Measurements from ENCODE around the gene MYOM1.

MYOM1 gene

GRCh38 chr18:3175195-3175758, 44.5 kb downstream of the MYOM1 start:
- no peak overlapping the region for H3K4me3 ChIP-seq (ENCODE audit: low read length)
- no peaks in the 10 kb centered on the region for H3K36me3 ChIP-seq (ENCODE audit: control insufficient read depth, insufficient read depth, low read length)
- no peak overlapping the region for H2BK15ac ChIP-seq (replicated peaks; ENCODE audit: low read depth)
- H3K27me3 ChIP-seq (ENCODE audit: insufficient read depth, low read length, poor library complexity), result no peaks in the 10 kb centered on the region
- H3K56ac ChIP-seq (ENCODE audit: low read length), result no peak overlapping the region
- H3K4me2 ChIP-seq (ENCODE audit: low read length), result no peak overlapping the region
- no peak overlapping the region for H2BK120ac ChIP-seq (ENCODE audit: low read depth, low read length)
- no peak overlapping the region for H2BK5ac ChIP-seq (ENCODE audit: low read length)
- H3K27ac ChIP-seq (ENCODE audit: low read depth, low read length), result no peak overlapping the region
- H3K79me1 ChIP-seq (ENCODE audit: low read length), result no peaks in the 10 kb centered on the region
- DNase-seq, result no peak
- H4K5ac ChIP-seq (ENCODE audit: low read length), result no peak overlapping the region
- H4K8ac ChIP-seq (ENCODE audit: low read depth, low read length), result no peak overlapping the region
- H3K4me1 ChIP-seq (ENCODE audit: control insufficient read depth, low read depth, low read length), result peaks cover 3% of the 10 kb centered on the region
- no peak overlapping the region for H3K9ac ChIP-seq (ENCODE audit: low read length)
- no peak overlapping the region for H3K18ac ChIP-seq (ENCODE audit: low read length)
- no peak overlapping the region for H3K4ac ChIP-seq (ENCODE audit: low read depth, low read length)
- no peak overlapping the region for H2AK5ac ChIP-seq (ENCODE audit: low read length)
- H3K23ac ChIP-seq (ENCODE audit: low read length), result no peak overlapping the region
- no CpG with 5 or more reads among the region's 2 CpGs for WGBS (ENCODE audit: extremely low coverage, insufficient coverage, low lambda C conversion rate)
- no peaks in the 10 kb centered on the region for H3K79me2 ChIP-seq (ENCODE audit: control insufficient read depth, insufficient read depth, low read length)

- Histone ChIP-seq H3K79me2 (ENCODE audit: control insufficient read depth, insufficient read depth, low read length) (no peaks in the 10 kb centered on the region), H3K4ac (ENCODE audit: low read depth, low read length) (no peak overlapping the region), H2BK120ac (ENCODE audit: low read depth, low read length) (no peak overlapping the region), H3K9ac (ENCODE audit: low read length) (no peak overlapping the region), H3K18ac (ENCODE audit: low read length) (no peak overlapping the region), H2AK5ac (ENCODE audit: low read length) (no peak overlapping the region), H3K23ac (ENCODE audit: low read length) (no peak overlapping the region), H3K79me1 (ENCODE audit: low read length) (no peaks in the 10 kb centered on the region), H3K27ac (ENCODE audit: low read depth, low read length) (no peak overlapping the region), H3K27me3 (ENCODE audit: insufficient read depth, low read length, poor library complexity) (no peaks in the 10 kb centered on the region), H3K36me3 (ENCODE audit: control insufficient read depth, insufficient read depth, low read length) (no peaks in the 10 kb centered on the region), H3K56ac (ENCODE audit: low read length) (no peak overlapping the region), H2BK5ac (ENCODE audit: low read length) (no peak overlapping the region), H3K4me3 (ENCODE audit: low read length) (no peak overlapping the region), H3K4me1 (ENCODE audit: control insufficient read depth, low read depth, low read length) (no peaks in the 10 kb centered on the region), H3K4me2 (ENCODE audit: low read length) (no peak overlapping the region), H4K5ac (ENCODE audit: low read length) (no peak overlapping the region), H4K8ac (ENCODE audit: low read depth, low read length) (no peak overlapping the region), H2BK15ac (replicated peaks; ENCODE audit: low read depth) (no peak overlapping the region)
- no CpG with 5 or more reads among the region's 3 CpGs for WGBS (ENCODE audit: extremely low coverage, insufficient coverage, low lambda C conversion rate)
- no peak for DNase-seq
Measured at GRCh38 chr18:3172097-3172496, 47.7 kb downstream of the MYOM1 start.

GRCh38 chr18:3171631-3172030, 48.1 kb downstream of the MYOM1 start:
- no peak overlapping the region for H3K4ac ChIP-seq (ENCODE audit: low read depth, low read length)
- no peak for DNase-seq

GRCh38 chr18:3170441-3171161, 49.2 kb downstream of the MYOM1 start:
- Histone ChIP-seq H3K79me1 (ENCODE audit: low read length) (no peaks in the 10 kb centered on the region), H4K8ac (ENCODE audit: low read depth, low read length) (no peak overlapping the region), H2BK15ac (replicated peaks; ENCODE audit: low read depth) (no peak overlapping the region), H3K4me3 (ENCODE audit: low read length) (no peak overlapping the region), H2BK120ac (ENCODE audit: low read depth, low read length) (no peak overlapping the region), H3K4ac (ENCODE audit: low read depth, low read length) (no peak overlapping the region), H3K36me3 (ENCODE audit: control insufficient read depth, insufficient read depth, low read length) (no peaks in the 10 kb centered on the region), H2BK5ac (ENCODE audit: low read length) (no peak overlapping the region), H3K4me2 (ENCODE audit: low read length) (no peak overlapping the region), H2AK5ac (ENCODE audit: low read length) (no peak overlapping the region), H3K18ac (ENCODE audit: low read length) (no peak overlapping the region), H3K9ac (ENCODE audit: low read length) (no peak overlapping the region), H3K27me3 (ENCODE audit: insufficient read depth, low read length, poor library complexity) (no peaks in the 10 kb centered on the region), H3K56ac (ENCODE audit: low read length) (no peak overlapping the region), H3K79me2 (ENCODE audit: control insufficient read depth, insufficient read depth, low read length) (no peaks in the 10 kb centered on the region), H3K23ac (ENCODE audit: low read length) (no peak overlapping the region), H3K27ac (ENCODE audit: low read depth, low read length) (no peak overlapping the region), H3K4me1 (ENCODE audit: control insufficient read depth, low read depth, low read length) (no peaks in the 10 kb centered on the region), H4K5ac (ENCODE audit: low read length) (no peak overlapping the region)
- no CpG with 5 or more reads among the region's 6 CpGs for WGBS (ENCODE audit: extremely low coverage, insufficient coverage, low lambda C conversion rate)
- DNase-seq, result no peak

More at GRCh38 chr18:3171631-3172030, 48.1 kb downstream of the MYOM1 start:
- Histone ChIP-seq H3K27ac (ENCODE audit: low read depth, low read length) (no peak overlapping the region), H3K18ac (ENCODE audit: low read length) (no peak overlapping the region), H3K9ac (ENCODE audit: low read length) (no peak overlapping the region), H3K36me3 (ENCODE audit: control insufficient read depth, insufficient read depth, low read length) (no peaks in the 10 kb centered on the region), H2BK120ac (ENCODE audit: low read depth, low read length) (no peak overlapping the region), H3K56ac (ENCODE audit: low read length) (no peak overlapping the region), H3K23ac (ENCODE audit: low read length) (no peak overlapping the region), H3K4me3 (ENCODE audit: low read length) (no peak overlapping the region), H3K27me3 (ENCODE audit: insufficient read depth, low read length, poor library complexity) (no peaks in the 10 kb centered on the region), H2AK5ac (ENCODE audit: low read length) (no peak overlapping the region), H4K5ac (ENCODE audit: low read length) (no peak overlapping the region), H4K8ac (ENCODE audit: low read depth, low read length) (no peak overlapping the region), H2BK5ac (ENCODE audit: low read length) (no peak overlapping the region), H3K79me1 (ENCODE audit: low read length) (no peaks in the 10 kb centered on the region), H3K4me2 (ENCODE audit: low read length) (no peak overlapping the region), H2BK15ac (replicated peaks; ENCODE audit: low read depth) (no peak overlapping the region), H3K79me2 (ENCODE audit: control insufficient read depth, insufficient read depth, low read length) (no peaks in the 10 kb centered on the region), H3K4me1 (ENCODE audit: control insufficient read depth, low read depth, low read length) (no peaks in the 10 kb centered on the region)
- no CpG with 5 or more reads among the region's 4 CpGs for WGBS (ENCODE audit: extremely low coverage, insufficient coverage, low lambda C conversion rate)

- Histone ChIP-seq H2AK5ac (ENCODE audit: low read length) (no peak overlapping the region), H3K9ac (ENCODE audit: low read length) (no peak overlapping the region), H4K8ac (ENCODE audit: low read depth, low read length) (no peak overlapping the region), H3K4me2 (ENCODE audit: low read length) (no peak overlapping the region), H3K56ac (ENCODE audit: low read length) (no peak overlapping the region), H2BK120ac (ENCODE audit: low read depth, low read length) (no peak overlapping the region), H3K4me1 (ENCODE audit: control insufficient read depth, low read depth, low read length) (no peaks in the 10 kb centered on the region), H3K36me3 (ENCODE audit: control insufficient read depth, insufficient read depth, low read length) (no peaks in the 10 kb centered on the region), H3K79me1 (ENCODE audit: low read length) (no peaks in the 10 kb centered on the region), H3K79me2 (ENCODE audit: control insufficient read depth, insufficient read depth, low read length) (no peaks in the 10 kb centered on the region), H3K27ac (ENCODE audit: low read depth, low read length) (no peak overlapping the region), H3K4me3 (ENCODE audit: low read length) (no peak overlapping the region), H3K4ac (ENCODE audit: low read depth, low read length) (no peak overlapping the region), H2BK15ac (replicated peaks; ENCODE audit: low read depth) (no peak overlapping the region), H2BK5ac (ENCODE audit: low read length) (no peak overlapping the region), H4K5ac (ENCODE audit: low read length) (no peak overlapping the region), H3K18ac (ENCODE audit: low read length) (no peak overlapping the region), H3K27me3 (ENCODE audit: insufficient read depth, low read length, poor library complexity) (no peaks in the 10 kb centered on the region), H3K23ac (ENCODE audit: low read length) (no peak overlapping the region)
- no peak for DNase-seq
- no CpG with 5 or more reads among the region's 4 CpGs for WGBS (ENCODE audit: extremely low coverage, insufficient coverage, low lambda C conversion rate)
Measured at GRCh38 chr18:3164381-3164780, 55.4 kb downstream of the MYOM1 start.

- H3K56ac ChIP-seq (ENCODE audit: low read length), result no peak overlapping the region
- no peak overlapping the region for H4K5ac ChIP-seq (ENCODE audit: low read length)
- H3K4ac ChIP-seq (ENCODE audit: low read depth, low read length), result no peak overlapping the region
- no peak overlapping the region for H3K27ac ChIP-seq (ENCODE audit: low read depth, low read length)
- H2BK5ac ChIP-seq (ENCODE audit: low read length), result no peak overlapping the region
- no peak overlapping the region for H3K4me2 ChIP-seq (ENCODE audit: low read length)
- H3K27me3 ChIP-seq (ENCODE audit: insufficient read depth, low read length, poor library complexity), result no peaks in the 10 kb centered on the region
- H2BK120ac ChIP-seq (ENCODE audit: low read depth, low read length), result no peak overlapping the region
- no peak overlapping the region for H2BK15ac ChIP-seq (replicated peaks; ENCODE audit: low read depth)
- no peaks in the 10 kb centered on the region for H3K36me3 ChIP-seq (ENCODE audit: control insufficient read depth, insufficient read depth, low read length)
- no peak overlapping the region for H3K23ac ChIP-seq (ENCODE audit: low read length)
- no peaks in the 10 kb centered on the region for H3K79me1 ChIP-seq (ENCODE audit: low read length)
- DNase-seq, result no peak
- H3K9ac ChIP-seq (ENCODE audit: low read length), result no peak overlapping the region
- no peak overlapping the region for H3K18ac ChIP-seq (ENCODE audit: low read length)
- H3K79me2 ChIP-seq (ENCODE audit: control insufficient read depth, insufficient read depth, low read length), result no peaks in the 10 kb centered on the region
- H3K4me3 ChIP-seq (ENCODE audit: low read length), result no peak overlapping the region
- no peaks in the 10 kb centered on the region for H3K4me1 ChIP-seq (ENCODE audit: control insufficient read depth, low read depth, low read length)
- no peak overlapping the region for H4K8ac ChIP-seq (ENCODE audit: low read depth, low read length)
- no peak overlapping the region for H2AK5ac ChIP-seq (ENCODE audit: low read length)
- WGBS (ENCODE audit: extremely low coverage, insufficient coverage, low lambda C conversion rate), result no CpG with 5 or more reads among the region's 5 CpGs
Measured at GRCh38 chr18:3163968-3164367, 55.8 kb downstream of the MYOM1 start.

All from mesendoderm (in vitro differentiated cells).